ENCODE results near the gene UMAD1.

DNA sequence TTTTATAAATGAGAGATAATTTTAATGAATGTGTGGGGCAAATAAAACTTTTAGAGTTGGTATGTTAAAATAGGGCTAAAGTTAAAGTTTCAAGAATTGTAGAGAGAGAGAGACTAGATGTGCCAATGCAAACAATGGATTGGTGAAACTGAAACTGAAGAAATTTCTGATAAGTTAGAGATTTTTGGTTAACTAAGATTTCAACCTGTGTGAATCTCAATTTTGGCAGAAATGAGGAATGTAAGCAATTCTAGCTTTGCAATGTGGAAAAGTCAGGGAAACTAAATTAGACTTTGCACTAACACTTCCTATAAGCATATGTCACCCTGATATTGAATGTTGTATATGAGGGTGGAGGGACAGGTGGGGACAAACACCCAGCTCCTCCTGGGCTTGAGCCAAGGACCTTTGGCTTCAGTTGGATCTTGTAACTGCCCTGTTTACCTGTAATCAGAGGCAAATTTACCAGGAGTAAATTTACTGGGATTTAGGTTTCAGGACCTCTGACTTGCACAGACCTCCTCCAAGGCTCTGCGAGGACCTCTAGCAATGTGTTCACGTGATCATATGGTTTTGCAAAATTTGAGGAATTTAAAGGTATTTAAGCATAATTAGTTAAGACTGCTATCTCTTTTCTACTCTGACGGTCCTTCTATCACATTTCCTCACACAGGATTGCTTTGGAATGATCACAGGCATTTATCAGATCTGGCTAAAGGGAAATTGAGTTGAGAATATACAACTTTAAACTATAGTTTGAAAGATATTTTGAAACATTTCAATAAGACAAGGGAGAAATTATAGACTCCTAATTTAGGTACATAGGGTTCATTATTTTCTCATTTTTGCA, 110.9 kb downstream of the UMAD1 start:
- TF ChIP-seq, protein P1, sequence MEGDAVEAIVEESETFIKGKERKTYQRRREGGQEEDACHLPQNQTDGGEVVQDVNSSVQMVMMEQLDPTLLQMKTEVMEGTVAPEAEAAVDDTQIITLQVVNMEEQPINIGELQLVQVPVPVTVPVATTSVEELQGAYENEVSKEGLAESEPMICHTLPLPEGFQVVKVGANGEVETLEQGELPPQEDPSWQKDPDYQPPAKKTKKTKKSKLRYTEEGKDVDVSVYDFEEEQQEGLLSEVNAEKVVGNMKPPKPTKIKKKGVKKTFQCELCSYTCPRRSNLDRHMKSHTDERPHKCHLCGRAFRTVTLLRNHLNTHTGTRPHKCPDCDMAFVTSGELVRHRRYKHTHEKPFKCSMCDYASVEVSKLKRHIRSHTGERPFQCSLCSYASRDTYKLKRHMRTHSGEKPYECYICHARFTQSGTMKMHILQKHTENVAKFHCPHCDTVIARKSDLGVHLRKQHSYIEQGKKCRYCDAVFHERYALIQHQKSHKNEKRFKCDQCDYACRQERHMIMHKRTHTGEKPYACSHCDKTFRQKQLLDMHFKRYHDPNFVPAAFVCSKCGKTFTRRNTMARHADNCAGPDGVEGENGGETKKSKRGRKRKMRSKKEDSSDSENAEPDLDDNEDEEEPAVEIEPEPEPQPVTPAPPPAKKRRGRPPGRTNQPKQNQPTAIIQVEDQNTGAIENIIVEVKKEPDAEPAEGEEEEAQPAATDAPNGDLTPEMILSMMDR (IDR thresholded peaks at IDR 0.05), result no peak
- TF ChIP-seq ZFX (IDR thresholded peaks at IDR 0.05; ENCODE audit: borderline replicate concordance), result no peak

All from 22Rv1 (cell line).